Epithelial cell of esophagus (primary cell): ENCODE results near the gene AGTRAP.

Experiments used
- DNase-seq: peaks from one replicate; pipeline ENCODE4 v3.0.0; 2010; ENCODE audit warnings: low read depth
- H3K4me3 ChIP-seq: 2 replicates; pipeline ENCODE4 v1.5.1; 2011; ENCODE audit warnings: mild to moderate bottlenecking, low read length, control low read depth
- CTCF ChIP-seq: IDR thresholded peaks from 2 replicates; pipeline ENCODE4 v1.5.1; 2011; ENCODE audit warnings: low read depth, mild to moderate bottlenecking, low read length, control low read depth, inconsistent platforms; ENCODE audit not compliant: insufficient read depth; ENCODE audit errors: missing control alignments

The AGTRAP gene

GRCh38 chr1:11748294-11749202, 12.6 kb downstream of the AGTRAP start:
- no peak for DNase-seq
- no peak overlapping the region for H3K4me3 ChIP-seq
- no peak for TF ChIP-seq CTCF

GRCh38 chr1:11749203-11749689, 13.3 kb downstream of the AGTRAP start:
- no peak overlapping the region for H3K4me3 ChIP-seq
- peak; percentile 40 for TF ChIP-seq CTCF
- DNase-seq = peak; percentile 54

GRCh38 chr1:11749996-11750395, 14.1 kb downstream of the AGTRAP start:
- H3K4me3 ChIP-seq = no peak overlapping the region
- DNase-seq = no peak
- TF ChIP-seq CTCF = no peak

- no peak for DNase-seq
These were observed 15.2 kb downstream of the AGTRAP start for GRCh38 chr1:11751087-11751486.

GRCh38 chr1:11752359-11753088, 16.6 kb downstream of the AGTRAP start:
- DNase-seq = no peak
- no peak overlapping the region for H3K4me3 ChIP-seq
- TF ChIP-seq CTCF = no peak

More at GRCh38 chr1:11751087-11751486, 15.2 kb downstream of the AGTRAP start:
- H3K4me3 ChIP-seq = no peak overlapping the region
- TF ChIP-seq CTCF = no peak

- no peak for TF ChIP-seq CTCF
- no peak for DNase-seq
- no peak overlapping the region for H3K4me3 ChIP-seq
These were observed 17.7 kb downstream of the AGTRAP start for GRCh38 chr1:11753555-11754208.
